ENCODE results near the gene ARHGDIB. TPM values are rescaled to one million over a fixed set of nuclear protein-coding genes. Genes with fewer than 3 reads are reported as not detected.

The ARHGDIB gene
- total and polyA plus RNA-seq, 2 experiments from 2014 or later, result 3.8 to 6.7 TPM

DNA sequence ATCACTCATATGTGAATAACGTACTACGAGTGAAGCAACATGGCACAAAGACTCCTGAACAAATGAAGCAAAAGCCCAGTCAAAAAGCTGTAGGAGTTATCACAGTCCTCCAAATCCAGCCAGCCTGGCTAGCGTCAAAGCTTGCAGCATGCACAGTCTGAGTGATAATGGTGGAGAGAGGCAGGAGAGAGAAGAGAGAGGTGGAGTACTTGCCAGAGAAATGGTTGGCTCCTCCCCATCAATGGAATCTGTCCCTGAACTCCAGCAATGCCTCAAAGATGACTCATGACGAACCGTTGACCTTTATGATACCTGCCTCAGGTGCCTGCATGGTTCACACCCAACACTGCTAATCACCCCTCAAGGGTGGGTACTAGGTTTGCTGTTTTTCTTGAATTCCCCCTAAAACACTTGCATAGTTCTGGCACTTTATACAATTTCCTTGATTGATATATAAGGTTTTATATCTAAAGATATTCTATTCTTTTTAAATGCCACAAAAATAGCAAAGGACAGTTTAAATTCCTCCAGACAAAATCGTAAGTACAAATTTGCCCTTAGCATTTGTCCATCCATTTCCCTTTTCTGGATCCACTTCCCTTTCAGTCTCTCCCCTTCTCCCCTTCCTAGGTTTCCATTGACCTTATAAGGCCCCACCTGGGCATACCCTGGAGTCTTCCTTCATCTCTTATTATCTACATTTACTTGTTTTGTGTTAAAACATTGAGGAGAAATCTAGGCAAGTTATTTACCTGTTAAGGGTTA is 10.2 kb downstream of the ARHGDIB start:
- no peak overlapping the region for H3K27ac ChIP-seq
- peak; percentile 69 to 75 for DNase-seq (ENCODE audit: low read depth in 1 of 2, low spot score in 1 of 2)
- peaks cover 26% of the 10 kb centered on the region for H3K4me1 ChIP-seq (ENCODE audit: low read depth)
- H3K27me3 ChIP-seq, result no peaks in the 10 kb centered on the region
- no peak overlapping the region for H3K4me3 ChIP-seq
- H3K9me3 ChIP-seq (ENCODE audit: low read depth), result no peaks in the 10 kb centered on the region
- H3K36me3 ChIP-seq, result no peaks in the 10 kb centered on the region
- TF ChIP-seq, protein P1, sequence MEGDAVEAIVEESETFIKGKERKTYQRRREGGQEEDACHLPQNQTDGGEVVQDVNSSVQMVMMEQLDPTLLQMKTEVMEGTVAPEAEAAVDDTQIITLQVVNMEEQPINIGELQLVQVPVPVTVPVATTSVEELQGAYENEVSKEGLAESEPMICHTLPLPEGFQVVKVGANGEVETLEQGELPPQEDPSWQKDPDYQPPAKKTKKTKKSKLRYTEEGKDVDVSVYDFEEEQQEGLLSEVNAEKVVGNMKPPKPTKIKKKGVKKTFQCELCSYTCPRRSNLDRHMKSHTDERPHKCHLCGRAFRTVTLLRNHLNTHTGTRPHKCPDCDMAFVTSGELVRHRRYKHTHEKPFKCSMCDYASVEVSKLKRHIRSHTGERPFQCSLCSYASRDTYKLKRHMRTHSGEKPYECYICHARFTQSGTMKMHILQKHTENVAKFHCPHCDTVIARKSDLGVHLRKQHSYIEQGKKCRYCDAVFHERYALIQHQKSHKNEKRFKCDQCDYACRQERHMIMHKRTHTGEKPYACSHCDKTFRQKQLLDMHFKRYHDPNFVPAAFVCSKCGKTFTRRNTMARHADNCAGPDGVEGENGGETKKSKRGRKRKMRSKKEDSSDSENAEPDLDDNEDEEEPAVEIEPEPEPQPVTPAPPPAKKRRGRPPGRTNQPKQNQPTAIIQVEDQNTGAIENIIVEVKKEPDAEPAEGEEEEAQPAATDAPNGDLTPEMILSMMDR (IDR thresholded peaks at IDR 0.05; ENCODE audit: low read depth, low read length), result no peak

DNA sequence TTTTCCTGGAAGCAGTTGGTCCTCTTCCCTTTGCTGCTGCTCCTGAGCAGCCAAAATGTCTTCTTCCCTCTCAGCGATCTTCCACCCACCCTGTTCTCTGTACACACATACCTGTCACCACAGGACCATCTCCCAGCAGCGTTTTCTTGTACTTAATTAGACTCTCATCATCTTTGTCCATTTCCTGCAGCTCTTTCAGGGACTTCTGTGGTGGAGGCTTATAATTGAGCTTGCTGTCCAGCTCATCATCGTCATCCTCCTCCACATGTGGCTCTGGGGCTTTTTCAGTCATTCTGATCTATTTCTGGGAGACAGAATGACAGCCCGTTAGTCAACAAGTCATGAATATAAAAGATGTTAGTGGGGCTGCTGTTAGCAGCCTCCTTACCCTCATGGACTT is 11.0 kb downstream of the ARHGDIB start:
- H3K27me3 ChIP-seq, result no peaks in the 10 kb centered on the region
- DNase-seq (ENCODE audit: low read depth in 1 of 2, low spot score in 1 of 2), result no peak
- no peak overlapping the region for H3K27ac ChIP-seq
- TF ChIP-seq, protein P1 (IDR thresholded peaks at IDR 0.05; ENCODE audit: low read depth, low read length), result no peak
- no peak overlapping the region for H3K4me3 ChIP-seq
- no peaks in the 10 kb centered on the region for H3K36me3 ChIP-seq
- H3K4me1 ChIP-seq (ENCODE audit: low read depth), result peaks cover 26% of the 10 kb centered on the region
- H3K9me3 ChIP-seq (ENCODE audit: low read depth), result no peaks in the 10 kb centered on the region

DNA sequence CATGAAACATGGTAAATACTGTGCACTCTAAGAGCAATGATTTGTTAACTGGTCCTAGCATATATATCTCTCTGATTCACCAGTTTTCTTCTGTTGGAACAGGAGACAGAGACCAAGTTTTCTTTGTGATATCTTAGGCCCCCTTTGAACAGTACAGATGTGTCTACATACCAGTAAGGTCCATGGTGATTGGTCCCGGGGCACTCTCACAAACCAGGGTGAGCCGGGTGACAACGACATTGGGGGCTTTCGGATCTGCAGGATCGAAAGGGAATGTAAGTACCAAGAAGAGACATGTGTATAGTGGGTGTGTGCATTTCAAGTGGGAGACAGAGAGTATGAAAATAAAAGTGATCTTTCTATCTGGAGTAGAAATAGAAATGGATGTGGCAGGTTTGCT is 11.8 kb downstream of the ARHGDIB start:
- no peaks in the 10 kb centered on the region for H3K9me3 ChIP-seq (ENCODE audit: low read depth)
- no peaks in the 10 kb centered on the region for H3K27me3 ChIP-seq
- H3K27ac ChIP-seq, result peak overlapping the region; percentile 68
- no peak overlapping the region for H3K4me3 ChIP-seq
- peaks cover 26% of the 10 kb centered on the region for H3K4me1 ChIP-seq (ENCODE audit: low read depth)
- DNase-seq (ENCODE audit: low read depth in 1 of 2, low spot score in 1 of 2), result no peak
- TF ChIP-seq, protein P1 (IDR thresholded peaks at IDR 0.05; ENCODE audit: low read depth, low read length), result no peak
- H3K36me3 ChIP-seq, result no peaks in the 10 kb centered on the region

DNA sequence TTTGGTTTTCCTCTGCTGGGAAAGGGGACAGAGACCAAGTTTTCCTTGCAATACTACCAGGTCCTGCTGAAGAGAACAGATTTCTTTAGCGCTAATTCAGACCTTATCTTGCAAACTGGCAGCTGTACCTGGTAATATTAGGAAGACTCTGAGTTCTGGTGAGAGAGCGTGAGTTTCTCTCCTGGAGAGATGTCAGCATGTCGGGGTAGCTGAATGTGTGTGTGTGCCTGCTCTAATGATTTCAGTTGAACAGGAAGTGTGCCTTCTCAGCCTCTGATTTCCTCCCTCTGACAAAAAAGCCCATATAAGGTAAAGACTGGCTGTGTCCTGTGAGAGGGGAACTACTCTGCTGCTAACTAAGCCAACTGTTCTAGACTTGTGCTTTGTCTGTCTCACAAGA is 12.7 kb downstream of the ARHGDIB start:
- no peaks in the 10 kb centered on the region for H3K27me3 ChIP-seq
- H3K4me3 ChIP-seq, result no peak overlapping the region
- TF ChIP-seq, protein P1 (IDR thresholded peaks at IDR 0.05; ENCODE audit: low read depth, low read length), result no peak
- peak overlapping the region; percentile 68 for H3K27ac ChIP-seq
- H3K9me3 ChIP-seq (ENCODE audit: low read depth), result no peaks in the 10 kb centered on the region
- peak; percentile 53 to 96 for DNase-seq (ENCODE audit: low read depth in 1 of 2, low spot score in 1 of 2)
- peaks cover 26% of the 10 kb centered on the region for H3K4me1 ChIP-seq (ENCODE audit: low read depth)
- no peaks in the 10 kb centered on the region for H3K36me3 ChIP-seq

DNA sequence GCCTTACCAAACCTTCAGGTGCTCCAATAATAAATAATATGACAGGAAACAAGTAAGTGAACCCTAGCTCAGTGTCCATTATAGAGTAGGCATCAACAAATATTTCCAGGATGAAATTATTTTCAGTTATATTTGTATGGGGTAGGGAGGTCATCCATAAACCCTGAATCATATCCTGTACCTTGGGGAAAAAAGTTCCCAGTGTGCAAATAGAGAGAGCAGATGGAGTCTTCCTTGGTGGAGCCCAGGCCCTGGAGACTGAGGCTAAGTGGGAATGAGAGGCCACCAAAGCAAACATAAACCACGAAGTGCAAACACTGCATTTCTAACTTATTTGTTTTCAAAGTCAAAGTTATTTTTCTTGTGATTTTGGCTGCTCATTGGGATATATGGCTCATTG is 14.5 kb downstream of the ARHGDIB start:
- H3K36me3 ChIP-seq, result no peaks in the 10 kb centered on the region
- DNase-seq (ENCODE audit: low read depth in 1 of 2, low spot score in 1 of 2), result no peak
- H3K27ac ChIP-seq, result no peak overlapping the region
- no peaks in the 10 kb centered on the region for H3K27me3 ChIP-seq
- no peak overlapping the region for H3K4me3 ChIP-seq
- TF ChIP-seq, protein P1 (IDR thresholded peaks at IDR 0.05; ENCODE audit: low read depth, low read length), result no peak
- H3K9me3 ChIP-seq (ENCODE audit: low read depth), result no peaks in the 10 kb centered on the region
- peaks cover 26% of the 10 kb centered on the region for H3K4me1 ChIP-seq (ENCODE audit: low read depth)
